ENCODE data around the gene SNX4. TPM values are rescaled to one million over a fixed set of nuclear protein-coding genes. Genes with fewer than 3 reads are reported as not detected.

Gene SNX4
- total and polyA plus RNA-seq, 2 of the 8 experiments (the other 6 are each of a cell fraction or from before 2014, with no cell fraction given), result 7.2 to 23.1 TPM

GRCh38 chr3:125418306-125418705, 101.7 kb downstream of the SNX4 start (continued):
- no peak for TF ChIP-seq CHD7 (IDR thresholded peaks at IDR 0.05; ENCODE audit: insufficient replicate concordance, low read length)
